WTC11 (cell line): ENCODE data around the gene CCNYL1. TPM values are rescaled to one million over a fixed set of nuclear protein-coding genes. Genes with fewer than 3 reads are reported as not detected.

ENCODE experiments used
- ATAC-seq: fragments of 200-7000 bp; cut with Tn5 transposase; 2 replicates; pipeline ENCODE4 v1.10.0; 2021; ENCODE audit warnings: mild to moderate bottlenecking, moderate library complexity
- CTCF ChIA-PET: fragments of 300-600 bp; sonication (Branson Sonifier 250); formaldehyde crosslinking; loops from one replicate; lab custom pipeline; 2021; ENCODE audit warnings: antibody characterized with exemption; lab: Charles Lee
- POLR2A ChIA-PET: fragments of 350-600 bp; sonication (Branson Sonifier 250); formaldehyde crosslinking; loops from one replicate; lab custom pipeline; 2021; ENCODE audit warnings: antibody characterized with exemption; lab: Charles Lee
- DNase-seq: peaks from one replicate; pipeline ENCODE4 v3.0.0; 2021; ENCODE audit warnings: low spot score
- H3K27ac Mint-ChIP-seq: 2 replicates; pipeline ENCODE4 v1.8.0; 2021; ENCODE audit warnings: mixed read lengths
- H3K27me3 Mint-ChIP-seq: 2 replicates; pipeline ENCODE4 v1.8.0; 2021; ENCODE audit warnings: low read depth, mild to moderate bottlenecking, moderate library complexity, mixed read lengths
- H3K36me3 Mint-ChIP-seq: 2 replicates; pipeline ENCODE4 v1.8.0; 2021; ENCODE audit warnings: mixed read lengths
- H3K4me1 Mint-ChIP-seq: 2 replicates; pipeline ENCODE4 v1.8.0; 2022; ENCODE audit warnings: mixed read lengths
- H3K4me3 Mint-ChIP-seq: 2 replicates; pipeline ENCODE4 v1.8.0; 2021; ENCODE audit warnings: mild to moderate bottlenecking, moderate library complexity, mixed read lengths
- H3K9me3 Mint-ChIP-seq: 2 replicates; pipeline ENCODE4 v1.8.0; 2021; ENCODE audit warnings: mixed read lengths
- AFF4 ChIP-seq: sonication (generic); formaldehyde crosslinking; IDR thresholded peaks from 2 replicates; pipeline ENCODE4 v1.8.1; 2023; ENCODE audit warnings: mild to moderate bottlenecking, missing genetic modification reagents, borderline replicate concordance
- ETV6 ChIP-seq: sonication (generic); formaldehyde crosslinking; IDR thresholded peaks from 2 replicates; pipeline ENCODE4 v1.8.1; 2022; ENCODE audit warnings: mild to moderate bottlenecking, missing genetic modification reagents
- FOXK1 ChIP-seq: sonication (generic); formaldehyde crosslinking; IDR thresholded peaks from 2 replicates; pipeline ENCODE4 v1.8.0; 2022; ENCODE audit warnings: mild to moderate bottlenecking, moderate library complexity, missing genetic modification reagents
- GTF2I ChIP-seq: fragments of 250-450 bp; sonication (Bioruptor Pico); conservative IDR thresholded peaks from 2 replicates; pipeline ENCODE4 v1.4.0; 2021; ENCODE audit warnings: mild to moderate bottlenecking
- MYBL2 ChIP-seq: sonication (generic); formaldehyde crosslinking; IDR thresholded peaks from 2 replicates; pipeline ENCODE4 v1.8.1; 2023; ENCODE audit warnings: mild to moderate bottlenecking, moderate library complexity, missing genetic modification reagents
- ZNF423 ChIP-seq: fragments of 250-450 bp; sonication (Bioruptor Pico); IDR thresholded peaks from 2 replicates; pipeline ENCODE4 v2.1.2; 2022; ENCODE audit warnings: mild to moderate bottlenecking, moderate library complexity
- total RNA-seq: library from RNA; stranded (reverse); gene quantifications from 3 replicates; pipeline ENCODE4 v1.2.3, GENCODE V29; 2021
- TF ChIP-seq, protein P1 (sequence below): fragments of 200-600 bp; IDR thresholded peaks from 2 replicates; pipeline ENCODE4 v1.8.0; 2022; ENCODE audit warnings: antibody characterized with exemption
- TF ChIP-seq, protein P2 (sequence below): sonication (generic); formaldehyde crosslinking; conservative IDR thresholded peaks from 2 replicates; pipeline ENCODE4 v1.8.1; 2023; ENCODE audit warnings: mild to moderate bottlenecking, low read depth, missing genetic modification reagents, moderate library complexity
- TF ChIP-seq, protein P3 (sequence below): sonication (generic); formaldehyde crosslinking; IDR thresholded peaks from 2 replicates; pipeline ENCODE4 v1.8.1; 2022; ENCODE audit warnings: mild to moderate bottlenecking, missing genetic modification reagents, moderate library complexity, borderline replicate concordance
- TF ChIP-seq, protein P4 (sequence below): sonication (generic); formaldehyde crosslinking; IDR thresholded peaks from 2 replicates; pipeline ENCODE4 v1.8.0; 2022; ENCODE audit warnings: missing genetic modification reagents

Gene CCNYL1
- total RNA-seq, 1 experiment from 2014 or later, result 31.6 TPM

DNA sequence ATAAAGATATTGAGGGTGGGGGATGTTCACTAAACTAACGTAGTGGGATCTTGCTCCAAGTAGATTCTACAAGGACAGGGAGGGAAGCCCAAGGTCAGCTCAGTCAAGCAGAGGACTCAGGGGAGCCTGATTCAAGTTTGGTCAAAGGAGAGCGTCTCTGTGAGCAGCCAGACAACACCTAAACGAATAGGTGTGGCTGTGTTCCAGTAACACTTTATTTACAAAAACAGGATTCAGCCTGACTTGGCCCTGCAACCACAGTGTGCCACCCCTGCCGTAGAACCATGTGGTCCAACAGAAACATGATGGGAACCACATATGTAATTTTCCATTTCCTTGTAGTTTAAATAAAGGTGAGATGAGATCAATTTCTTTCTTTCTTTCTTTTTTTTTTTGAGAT, 76.4 kb downstream of the CCNYL1 start:
- peaks cover 25% of the 10 kb centered on the region for H3K4me1 Mint-ChIP-seq
- CTCF ChIA-PET, result no interaction called here
- H3K9me3 Mint-ChIP-seq, result no peaks in the 10 kb centered on the region
- no peak for ATAC-seq
- no peak for DNase-seq
- TF ChIP-seq, protein P1, sequence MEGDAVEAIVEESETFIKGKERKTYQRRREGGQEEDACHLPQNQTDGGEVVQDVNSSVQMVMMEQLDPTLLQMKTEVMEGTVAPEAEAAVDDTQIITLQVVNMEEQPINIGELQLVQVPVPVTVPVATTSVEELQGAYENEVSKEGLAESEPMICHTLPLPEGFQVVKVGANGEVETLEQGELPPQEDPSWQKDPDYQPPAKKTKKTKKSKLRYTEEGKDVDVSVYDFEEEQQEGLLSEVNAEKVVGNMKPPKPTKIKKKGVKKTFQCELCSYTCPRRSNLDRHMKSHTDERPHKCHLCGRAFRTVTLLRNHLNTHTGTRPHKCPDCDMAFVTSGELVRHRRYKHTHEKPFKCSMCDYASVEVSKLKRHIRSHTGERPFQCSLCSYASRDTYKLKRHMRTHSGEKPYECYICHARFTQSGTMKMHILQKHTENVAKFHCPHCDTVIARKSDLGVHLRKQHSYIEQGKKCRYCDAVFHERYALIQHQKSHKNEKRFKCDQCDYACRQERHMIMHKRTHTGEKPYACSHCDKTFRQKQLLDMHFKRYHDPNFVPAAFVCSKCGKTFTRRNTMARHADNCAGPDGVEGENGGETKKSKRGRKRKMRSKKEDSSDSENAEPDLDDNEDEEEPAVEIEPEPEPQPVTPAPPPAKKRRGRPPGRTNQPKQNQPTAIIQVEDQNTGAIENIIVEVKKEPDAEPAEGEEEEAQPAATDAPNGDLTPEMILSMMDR, result no peak
- TF ChIP-seq AFF4 (CRISPR knock-in tag) (no peak), MYBL2 (CRISPR knock-in tag) (no peak), ZNF423 (CRISPR knock-in tag) (no peak)
- TF ChIP-seq, protein P2, sequence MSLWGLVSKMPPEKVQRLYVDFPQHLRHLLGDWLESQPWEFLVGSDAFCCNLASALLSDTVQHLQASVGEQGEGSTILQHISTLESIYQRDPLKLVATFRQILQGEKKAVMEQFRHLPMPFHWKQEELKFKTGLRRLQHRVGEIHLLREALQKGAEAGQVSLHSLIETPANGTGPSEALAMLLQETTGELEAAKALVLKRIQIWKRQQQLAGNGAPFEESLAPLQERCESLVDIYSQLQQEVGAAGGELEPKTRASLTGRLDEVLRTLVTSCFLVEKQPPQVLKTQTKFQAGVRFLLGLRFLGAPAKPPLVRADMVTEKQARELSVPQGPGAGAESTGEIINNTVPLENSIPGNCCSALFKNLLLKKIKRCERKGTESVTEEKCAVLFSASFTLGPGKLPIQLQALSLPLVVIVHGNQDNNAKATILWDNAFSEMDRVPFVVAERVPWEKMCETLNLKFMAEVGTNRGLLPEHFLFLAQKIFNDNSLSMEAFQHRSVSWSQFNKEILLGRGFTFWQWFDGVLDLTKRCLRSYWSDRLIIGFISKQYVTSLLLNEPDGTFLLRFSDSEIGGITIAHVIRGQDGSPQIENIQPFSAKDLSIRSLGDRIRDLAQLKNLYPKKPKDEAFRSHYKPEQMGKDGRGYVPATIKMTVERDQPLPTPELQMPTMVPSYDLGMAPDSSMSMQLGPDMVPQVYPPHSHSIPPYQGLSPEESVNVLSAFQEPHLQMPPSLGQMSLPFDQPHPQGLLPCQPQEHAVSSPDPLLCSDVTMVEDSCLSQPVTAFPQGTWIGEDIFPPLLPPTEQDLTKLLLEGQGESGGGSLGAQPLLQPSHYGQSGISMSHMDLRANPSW (CRISPR knock-in tag), result no peak
- TF ChIP-seq, protein P3, sequence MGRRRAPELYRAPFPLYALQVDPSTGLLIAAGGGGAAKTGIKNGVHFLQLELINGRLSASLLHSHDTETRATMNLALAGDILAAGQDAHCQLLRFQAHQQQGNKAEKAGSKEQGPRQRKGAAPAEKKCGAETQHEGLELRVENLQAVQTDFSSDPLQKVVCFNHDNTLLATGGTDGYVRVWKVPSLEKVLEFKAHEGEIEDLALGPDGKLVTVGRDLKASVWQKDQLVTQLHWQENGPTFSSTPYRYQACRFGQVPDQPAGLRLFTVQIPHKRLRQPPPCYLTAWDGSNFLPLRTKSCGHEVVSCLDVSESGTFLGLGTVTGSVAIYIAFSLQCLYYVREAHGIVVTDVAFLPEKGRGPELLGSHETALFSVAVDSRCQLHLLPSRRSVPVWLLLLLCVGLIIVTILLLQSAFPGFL, result no peak
- TF ChIP-seq, all 79 proteins: peak for 0
- POLR2A ChIA-PET, result no interaction called here
- Mint-ChIP-seq H3K27ac (peak overlapping the region; percentile 0; the same call in 1 of the 2 replicates), H3K36me3 (no peaks in the 10 kb centered on the region), H3K27me3 (no peaks in the 10 kb centered on the region), H3K4me3 (no peak overlapping the region)

DNA sequence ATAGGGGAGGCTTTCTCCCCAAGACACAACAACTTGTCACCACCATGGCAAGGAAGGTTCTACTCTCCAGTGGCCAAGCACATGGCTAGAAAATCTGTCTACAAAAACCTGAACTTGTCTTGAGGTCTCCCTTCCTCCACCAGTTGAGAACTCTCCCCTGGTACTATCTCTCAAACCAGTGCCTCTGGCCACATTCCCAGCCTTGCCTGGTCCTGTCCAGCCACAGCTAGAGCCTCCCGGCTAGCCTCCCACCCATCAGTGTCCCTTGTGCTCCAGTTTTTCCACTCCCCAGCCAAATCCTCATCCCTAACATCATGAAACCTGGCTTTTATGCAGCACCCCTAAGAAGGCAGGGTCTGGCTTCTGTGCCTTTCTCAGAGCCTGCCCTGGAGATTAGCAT, 79.5 kb downstream of the CCNYL1 start:
- Mint-ChIP-seq H3K36me3 (no peaks in the 10 kb centered on the region), H3K9me3 (no peaks in the 10 kb centered on the region), H3K27ac (no peak overlapping the region), H3K27me3 (peaks cover 3% of the 10 kb centered on the region; the same call in 1 of the 2 replicates), H3K4me1 (peaks cover 25% of the 10 kb centered on the region), H3K4me3 (no peak overlapping the region)
- DNase-seq (no peak), ATAC-seq (no peak)
- TF ChIP-seq FOXK1 (CRISPR knock-in tag) (no peak), ETV6 (no peak), GTF2I (CRISPR knock-in tag) (no peak)
- TF ChIP-seq, protein P4, sequence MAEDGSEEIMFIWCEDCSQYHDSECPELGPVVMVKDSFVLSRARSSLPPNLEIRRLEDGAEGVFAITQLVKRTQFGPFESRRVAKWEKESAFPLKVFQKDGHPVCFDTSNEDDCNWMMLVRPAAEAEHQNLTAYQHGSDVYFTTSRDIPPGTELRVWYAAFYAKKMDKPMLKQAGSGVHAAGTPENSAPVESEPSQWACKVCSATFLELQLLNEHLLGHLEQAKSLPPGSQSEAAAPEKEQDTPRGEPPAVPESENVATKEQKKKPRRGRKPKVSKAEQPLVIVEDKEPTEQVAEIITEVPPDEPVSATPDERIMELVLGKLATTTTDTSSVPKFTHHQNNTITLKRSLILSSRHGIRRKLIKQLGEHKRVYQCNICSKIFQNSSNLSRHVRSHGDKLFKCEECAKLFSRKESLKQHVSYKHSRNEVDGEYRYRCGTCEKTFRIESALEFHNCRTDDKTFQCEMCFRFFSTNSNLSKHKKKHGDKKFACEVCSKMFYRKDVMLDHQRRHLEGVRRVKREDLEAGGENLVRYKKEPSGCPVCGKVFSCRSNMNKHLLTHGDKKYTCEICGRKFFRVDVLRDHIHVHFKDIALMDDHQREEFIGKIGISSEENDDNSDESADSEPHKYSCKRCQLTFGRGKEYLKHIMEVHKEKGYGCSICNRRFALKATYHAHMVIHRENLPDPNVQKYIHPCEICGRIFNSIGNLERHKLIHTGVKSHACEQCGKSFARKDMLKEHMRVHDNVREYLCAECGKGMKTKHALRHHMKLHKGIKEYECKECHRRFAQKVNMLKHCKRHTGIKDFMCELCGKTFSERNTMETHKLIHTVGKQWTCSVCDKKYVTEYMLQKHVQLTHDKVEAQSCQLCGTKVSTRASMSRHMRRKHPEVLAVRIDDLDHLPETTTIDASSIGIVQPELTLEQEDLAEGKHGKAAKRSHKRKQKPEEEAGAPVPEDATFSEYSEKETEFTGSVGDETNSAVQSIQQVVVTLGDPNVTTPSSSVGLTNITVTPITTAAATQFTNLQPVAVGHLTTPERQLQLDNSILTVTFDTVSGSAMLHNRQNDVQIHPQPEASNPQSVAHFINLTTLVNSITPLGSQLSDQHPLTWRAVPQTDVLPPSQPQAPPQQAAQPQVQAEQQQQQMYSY (CRISPR knock-in tag), result no peak
- TF ChIP-seq, protein P1, result no peak
- POLR2A ChIA-PET, result no interaction called here
- CTCF ChIA-PET, result interaction anchor here (0.7 to 1.9 kb wide), 6 partner anchors 18 to 281 kb away, joined by 3 to 7 read pairs (median 4); partner anchors contain the start of gene FZD5
